IPS-11a (cell line): Measurements from ENCODE around the gene DRD3.

Experiments
- H3K4me3 ChIP-seq: one replicate; pipeline ENCODE4 v1.5.1; 2013; ENCODE audit warnings: low read depth, low read length, control low read depth

DRD3 gene

GRCh38 chr3:114178770-114179368 is at the start of gene DRD3:
DRD3 (minus strand) TSS chr3:114179052; CDS start chr3:114171992, 7,060 bp downstream.
- H3K4me3 ChIP-seq, result no peak within 1 kb of the TSS

DNA sequence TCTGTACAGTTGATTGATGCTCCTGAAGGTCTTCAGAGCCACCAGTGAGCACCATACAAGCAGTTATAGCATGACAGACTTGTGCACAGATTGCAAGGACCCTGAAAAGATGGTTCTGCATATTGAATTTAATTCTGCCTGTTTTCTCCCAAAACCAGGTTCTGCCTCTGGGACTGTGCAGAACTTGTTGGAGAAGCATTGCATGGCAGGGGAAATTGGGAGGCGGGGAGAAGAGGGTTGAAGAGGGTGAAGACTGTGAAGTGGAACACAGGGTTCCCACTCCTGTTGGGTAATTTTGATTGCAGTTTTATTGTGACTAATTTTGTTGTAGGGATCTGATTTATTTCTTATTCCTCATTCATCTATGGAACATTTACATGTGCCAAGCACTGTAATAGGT is 48.2 kb upstream of the DRD3 start:
- no peak overlapping the region for H3K4me3 ChIP-seq

DNA sequence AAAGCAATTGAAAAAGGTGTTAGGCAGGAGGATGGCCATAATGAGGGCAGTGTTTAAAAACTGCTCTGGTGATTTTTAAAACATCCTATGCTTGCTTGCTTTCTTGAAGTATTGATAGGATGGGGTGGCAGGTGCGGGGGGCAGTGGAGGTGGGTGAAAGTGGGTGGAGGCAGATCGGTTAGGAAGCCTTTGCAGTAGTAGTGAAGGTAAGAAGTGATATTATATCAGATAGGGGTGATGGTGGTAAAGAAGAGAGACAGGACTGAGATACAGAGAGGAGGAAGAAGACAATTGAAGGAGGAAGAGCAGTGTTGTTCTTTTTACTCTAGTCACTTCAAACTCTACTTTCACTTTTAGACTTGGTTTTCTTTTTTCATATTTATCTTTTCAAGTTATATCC is 47.5 kb upstream of the DRD3 start:
- H3K4me3 ChIP-seq, result no peak overlapping the region

- no peak overlapping the region for H3K4me3 ChIP-seq
These were observed 44.3 kb upstream of the DRD3 start for GRCh38 chr3:114223143-114223542.

GRCh38 chr3:114221881-114222264 is 43.0 kb upstream of the DRD3 start:
- no peak overlapping the region for H3K4me3 ChIP-seq

DNA sequence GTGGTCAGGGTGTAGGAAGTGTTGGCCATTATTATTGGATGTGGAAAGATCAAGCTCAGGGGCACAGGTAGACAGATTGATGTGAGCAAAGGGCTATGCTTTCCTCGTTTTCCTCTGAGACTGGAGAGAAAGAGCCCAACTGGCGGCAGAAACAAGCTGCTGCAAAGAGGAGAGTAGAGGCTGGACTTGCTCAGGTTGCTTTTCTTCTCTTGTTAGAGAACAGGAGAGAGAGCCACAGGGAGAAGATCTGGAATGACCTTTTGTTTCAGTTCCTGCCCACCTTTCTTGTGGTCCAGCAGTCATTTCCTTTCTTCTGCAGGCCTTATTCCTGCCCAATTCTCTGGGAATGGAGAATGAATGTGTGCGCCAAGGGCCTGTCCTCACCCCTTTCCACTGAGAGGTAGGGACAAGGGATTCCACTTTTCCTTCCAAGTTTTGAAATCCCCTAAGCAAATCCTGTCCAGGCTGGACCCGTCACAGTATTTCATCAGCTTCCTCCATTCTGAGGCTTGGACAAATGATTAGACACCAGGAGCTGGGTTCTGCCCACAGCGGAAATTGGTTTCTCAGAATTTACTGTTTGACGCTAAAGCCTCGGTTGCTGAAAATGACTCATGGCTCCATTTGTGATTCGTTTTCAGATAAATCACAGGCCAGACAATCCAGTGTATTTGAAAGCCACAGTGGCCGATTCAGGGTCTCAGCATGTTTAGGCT is 42.5 kb upstream of the DRD3 start:
- no peak overlapping the region for H3K4me3 ChIP-seq

DNA sequence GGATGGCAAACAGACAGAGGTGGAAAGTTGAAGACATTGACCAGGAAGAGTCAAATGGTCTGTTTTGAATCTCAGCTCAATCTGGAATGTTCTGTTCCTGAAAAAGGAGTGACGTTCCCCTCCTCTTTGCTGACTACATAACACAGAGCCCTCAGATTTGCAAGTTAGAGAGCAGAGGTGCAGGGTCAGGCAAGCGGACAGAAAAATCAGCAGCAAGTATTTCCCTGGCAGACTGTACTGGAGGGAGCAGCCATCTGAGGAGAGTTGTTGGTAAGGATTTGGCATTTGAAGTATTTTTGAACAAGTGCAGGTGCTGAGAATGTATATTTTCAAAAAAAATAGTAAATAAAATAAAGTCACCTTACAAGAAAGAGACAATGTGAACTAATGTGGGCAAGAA is 40.9 kb upstream of the DRD3 start:
- no peak overlapping the region for H3K4me3 ChIP-seq

DNA sequence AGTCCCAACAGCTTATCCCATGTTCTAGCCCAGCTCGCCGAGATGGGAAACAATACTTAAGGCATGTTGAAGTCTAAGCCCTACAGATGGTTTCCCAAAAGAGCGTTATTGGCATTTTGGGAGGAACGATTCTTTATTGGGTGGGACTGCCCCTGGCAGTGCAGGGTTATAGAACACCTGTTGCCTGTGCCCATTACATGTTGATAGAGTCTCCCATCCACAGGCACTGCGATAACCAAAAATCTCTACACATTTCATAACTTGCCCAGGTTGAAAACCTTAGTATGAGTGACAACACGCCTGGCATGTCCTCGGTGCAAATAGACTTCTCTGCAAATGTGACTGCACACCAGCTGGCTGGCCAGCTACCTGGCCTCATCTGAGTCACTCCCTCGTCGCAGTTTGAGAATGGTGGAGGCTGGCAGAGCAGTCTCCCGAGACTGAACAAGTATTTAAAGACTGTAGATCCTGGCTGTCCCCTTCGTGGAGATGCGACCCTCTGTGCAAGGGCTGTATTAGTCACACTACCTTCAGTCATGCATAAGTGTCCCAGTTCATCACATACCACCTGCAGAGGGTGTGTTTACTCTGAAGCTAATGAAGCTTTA is 39.8 kb upstream of the DRD3 start:
- no peak overlapping the region for H3K4me3 ChIP-seq

- no peak overlapping the region for H3K4me3 ChIP-seq
These were observed 39.2 kb upstream of the DRD3 start for GRCh38 chr3:114218006-114218405.

GRCh38 chr3:114217266-114217665 is 38.4 kb upstream of the DRD3 start:
- no peak overlapping the region for H3K4me3 ChIP-seq

GRCh38 chr3:114216186-114216970 is 37.5 kb upstream of the DRD3 start:
- H3K4me3 ChIP-seq, result no peak overlapping the region

GRCh38 chr3:114214542-114215341 is 35.9 kb upstream of the DRD3 start:
- H3K4me3 ChIP-seq, result no peak overlapping the region

DNA sequence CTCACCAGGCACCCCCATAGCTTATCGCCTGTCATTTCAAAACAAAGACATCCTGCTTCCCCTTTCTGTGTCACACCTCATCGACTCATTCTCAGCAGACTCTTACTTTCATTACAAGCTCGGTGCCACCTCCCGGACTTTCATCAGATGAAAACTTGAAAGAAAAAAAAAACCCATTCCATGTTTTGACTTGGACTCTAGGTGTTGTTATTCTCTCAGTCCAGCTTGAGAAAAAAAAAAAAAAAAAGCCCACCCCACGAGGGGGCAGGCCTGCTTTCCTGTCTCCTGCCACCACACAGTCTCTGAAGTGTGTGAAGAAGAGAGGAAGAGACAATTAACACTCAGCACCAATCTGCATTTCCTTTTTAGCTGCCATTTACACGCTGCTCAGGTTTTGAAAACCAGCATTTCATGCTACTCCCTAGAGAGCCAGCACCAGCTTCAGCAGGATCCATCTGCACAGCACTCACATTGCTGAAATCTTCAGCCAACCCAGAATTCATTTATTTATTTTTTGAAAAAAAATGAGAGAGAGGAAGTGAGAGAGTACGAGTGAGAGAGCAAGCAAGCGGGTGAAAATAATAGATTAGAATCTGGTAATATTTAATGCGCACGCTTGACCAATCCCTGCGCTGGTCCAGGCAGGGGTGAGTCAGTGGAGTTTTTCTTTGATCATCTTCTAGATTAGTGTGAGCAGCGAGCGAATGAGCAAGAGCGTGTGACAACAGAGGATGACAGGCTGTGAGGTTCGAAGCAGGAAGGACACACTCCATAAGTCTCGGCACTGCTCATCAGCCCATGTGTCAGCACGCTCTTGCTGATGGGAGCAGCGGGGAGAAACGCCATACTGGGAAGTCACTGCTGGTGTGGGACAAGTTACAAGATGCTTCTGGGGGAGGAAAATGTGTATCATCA is 35.0 kb upstream of the DRD3 start:
- H3K4me3 ChIP-seq, result no peak overlapping the region

- H3K4me3 ChIP-seq, result no peak overlapping the region
These were observed 34.4 kb upstream of the DRD3 start for GRCh38 chr3:114213292-114213626.

DNA sequence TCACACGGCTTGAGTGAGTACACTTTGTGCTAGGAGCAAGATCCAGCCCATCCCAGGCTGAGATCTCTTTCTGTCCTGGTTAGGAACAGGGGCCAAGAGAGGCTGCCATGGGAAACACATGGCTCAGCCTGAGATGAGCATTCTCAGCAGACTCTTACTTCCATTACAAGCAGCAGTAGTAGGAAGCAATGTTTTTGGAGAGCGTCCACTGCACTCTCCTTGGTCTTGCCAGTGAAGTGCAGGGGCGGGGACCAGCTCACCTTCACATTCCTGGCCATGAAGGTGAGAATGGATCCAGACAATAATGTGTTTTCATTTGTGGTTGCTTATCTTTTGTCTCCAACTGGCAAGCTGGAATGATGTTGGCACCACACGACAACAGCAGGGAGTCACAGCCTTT is 33.8 kb upstream of the DRD3 start:
- no peak overlapping the region for H3K4me3 ChIP-seq

- H3K4me3 ChIP-seq, result no peak overlapping the region
These were observed 28.9 kb upstream of the DRD3 start for GRCh38 chr3:114207768-114208167.

DNA sequence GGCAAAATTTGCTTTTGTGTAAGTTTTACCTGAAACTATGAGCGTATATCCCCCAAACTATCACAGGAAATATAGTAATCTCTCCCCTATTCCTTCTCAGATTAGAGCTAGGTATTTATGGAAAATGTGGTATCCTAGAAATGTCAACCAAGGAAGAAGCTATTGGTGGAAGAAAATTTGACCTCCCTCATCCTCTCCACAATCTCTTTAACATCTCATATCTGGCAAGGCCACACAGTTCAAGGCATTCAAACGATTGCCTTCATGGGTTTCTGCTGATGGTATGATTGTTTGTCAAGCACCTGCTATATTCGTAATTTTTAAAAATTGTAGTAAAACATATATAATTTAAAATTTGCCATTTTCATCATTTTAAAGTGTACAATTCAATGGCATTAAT is 27.5 kb upstream of the DRD3 start:
- no peak overlapping the region for H3K4me3 ChIP-seq

DNA sequence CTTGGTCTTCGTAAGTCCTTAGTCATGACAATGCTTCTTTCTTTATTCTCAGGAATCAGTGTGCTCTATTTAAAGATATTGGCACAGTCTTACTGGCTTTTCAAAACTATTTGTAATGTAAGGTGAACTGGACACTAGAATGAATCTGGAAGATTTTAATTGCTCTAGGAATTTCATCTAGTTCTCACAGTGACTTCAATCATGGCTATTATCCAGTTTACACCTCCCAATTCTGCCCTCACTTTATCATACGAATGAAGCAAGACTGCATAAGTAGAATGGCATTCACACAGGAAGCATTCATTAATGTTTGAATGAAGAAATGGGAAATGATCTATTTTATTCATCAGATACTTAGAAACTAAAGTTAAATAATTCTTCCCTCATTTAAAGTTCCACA is 26.7 kb upstream of the DRD3 start:
- no peak overlapping the region for H3K4me3 ChIP-seq

GRCh38 chr3:114194750-114195149 is 15.9 kb upstream of the DRD3 start:
- H3K4me3 ChIP-seq, result no peak overlapping the region

DNA sequence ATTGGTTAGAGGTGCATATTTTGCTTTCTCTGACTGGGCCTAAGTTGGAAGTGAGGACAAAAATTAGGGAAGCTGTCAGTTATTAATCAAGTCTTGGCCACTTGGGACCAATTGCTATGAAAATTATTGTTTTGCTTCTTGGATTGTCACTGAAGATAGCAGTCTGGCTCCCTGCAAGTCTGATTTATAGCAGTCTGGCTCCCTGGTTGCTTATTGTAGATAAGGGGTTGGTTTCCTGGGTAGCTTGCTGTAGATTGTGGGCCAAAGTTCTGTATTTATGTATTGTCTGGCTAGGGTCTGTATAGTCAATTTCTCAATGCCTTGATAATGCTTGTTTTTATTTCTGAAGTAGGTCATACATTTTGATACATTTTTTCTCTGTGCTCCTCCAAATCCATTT is 13.3 kb upstream of the DRD3 start:
- no peak overlapping the region for H3K4me3 ChIP-seq
